Smooth muscle cell (in vitro differentiated cells): ENCODE results near the gene SEC14L5. TPM values are rescaled to one million over a fixed set of nuclear protein-coding genes. Genes with fewer than 3 reads are reported as not detected.

Experiments used
- DNase-seq: peaks from one replicate; lab custom pipeline; 2025; ENCODE audit not compliant: unreplicated experiment; lab: John Stamatoyannopoulos, UW
- H2AFZ ChIP-seq: fragments of 200-600 bp; sonication (generic); 2 replicates; pipeline ENCODE4 v1.6.0; 2016; ENCODE audit warnings: antibody characterized with exemption, low read depth, mild to moderate bottlenecking
- H3F3A ChIP-seq: fragments of 200-600 bp; sonication (generic); 2 replicates; pipeline ENCODE4 v1.6.0; 2017; ENCODE audit warnings: antibody characterized with exemption, low read depth
- H3K27ac ChIP-seq: fragments of 200-600 bp; sonication (generic); 2 replicates; pipeline ENCODE4 v1.5.1; 2016; ENCODE audit warnings: low read depth, mild to moderate bottlenecking
- H3K27me3 ChIP-seq: fragments of 200-600 bp; sonication (generic); 2 replicates; pipeline ENCODE4 v1.6.1; 2016; ENCODE audit warnings: low read depth, mild to moderate bottlenecking
- H3K36me3 ChIP-seq: fragments of 200-600 bp; sonication (generic); 2 replicates; pipeline ENCODE4 v1.5.1; 2016; ENCODE audit warnings: low read depth
- H3K4me1 ChIP-seq: fragments of 200-600 bp; sonication (generic); 2 replicates; pipeline ENCODE4 v1.5.1; 2016; ENCODE audit warnings: low read depth
- H3K4me2 ChIP-seq: fragments of 200-600 bp; sonication (generic); 2 replicates; pipeline ENCODE4 v1.6.0; 2016; ENCODE audit warnings: mild to moderate bottlenecking
- H3K4me3 ChIP-seq: fragments of 200-600 bp; sonication (generic); 2 replicates; pipeline ENCODE4 v1.5.1; 2016; ENCODE audit warnings: mild to moderate bottlenecking
- H3K79me2 ChIP-seq: fragments of 200-600 bp; sonication (generic); 2 replicates; pipeline ENCODE4 v1.6.0; 2016; ENCODE audit warnings: low read depth, mild to moderate bottlenecking
- H3K9ac ChIP-seq: fragments of 200-600 bp; sonication (generic); 2 replicates; pipeline ENCODE4 v1.6.0; 2016; ENCODE audit warnings: low read depth
- H3K9me3 ChIP-seq: fragments of 200-600 bp; sonication (generic); replicated peaks from 2 replicates; pipeline ENCODE4 v1.5.1; 2016; ENCODE audit warnings: low read depth
- H4K20me1 ChIP-seq: fragments of 200-600 bp; sonication (generic); 2 replicates; pipeline ENCODE4 v1.6.0; 2016; ENCODE audit warnings: low read depth
- CTCF ChIP-seq: fragments of 200-600 bp; sonication (generic); IDR thresholded peaks from 2 replicates; pipeline ENCODE4 v1.5.1; 2017; ENCODE audit warnings: borderline replicate concordance, mild to moderate bottlenecking, antibody characterized with exemption; ENCODE audit not compliant: insufficient read depth, poor library complexity, severe bottlenecking
- WGBS: methylation state at CpG from one replicate; pipeline ENCODE4 v1.1.7; 2016; ENCODE audit warnings: low lambda C conversion rate; 5-methylcytosine and 5-hydroxymethylcytosine counted together
- polyA plus RNA-seq: library from polyadenylated mRNA; unstranded; fragments of >200 nt; fragmentation: Nextera tagmentation; extraction: Ambion mirVana; gene quantifications from 2 replicates; pipeline ENCODE4 v1.2.1, GENCODE V29; 2016
- total RNA-seq: library from RNA; depleted of rRNA; stranded (reverse); fragments of >200 nt; gene quantifications from 2 replicates; pipeline ENCODE4 v1.2.3, GENCODE V29; 2014

The SEC14L5 gene
- total and polyA plus RNA-seq, 2 experiments from 2014 or later: not detected

GRCh38 chr16:4923853-4924252 is 34.3 kb upstream of the SEC14L5 start:
- Histone ChIP-seq H3K36me3 (no peaks in the 10 kb centered on the region), H3F3A (no peaks in the 10 kb centered on the region), H3K9ac (no peak overlapping the region), H3K27ac (no peak overlapping the region), H3K4me2 (no peak overlapping the region), H3K4me1 (no peaks in the 10 kb centered on the region), H3K4me3 (no peak overlapping the region), H3K79me2 (no peaks in the 10 kb centered on the region), H3K27me3 (no peaks in the 10 kb centered on the region), H4K20me1 (no peaks in the 10 kb centered on the region), H2AFZ (no peak overlapping the region), H3K9me3 (peaks cover 7% of the 10 kb centered on the region)
- WGBS: 91% methylated on average over 6 of the region's 6 CpGs
- DNase-seq: no peak
- TF ChIP-seq CTCF: no peak

- WGBS: 59% methylated on average over 12 of the region's 12 CpGs
- no peak overlapping the region for H3K4me3 ChIP-seq
- H3K27ac ChIP-seq: no peak overlapping the region
- H3K4me2 ChIP-seq: no peak overlapping the region
- H2AFZ ChIP-seq: no peak overlapping the region
- no peak for DNase-seq
- H3F3A ChIP-seq: no peaks in the 10 kb centered on the region
- no peak for TF ChIP-seq CTCF
- H3K79me2 ChIP-seq: no peaks in the 10 kb centered on the region
- no peaks in the 10 kb centered on the region for H4K20me1 ChIP-seq
- H3K9me3 ChIP-seq: peaks cover 7% of the 10 kb centered on the region
- no peaks in the 10 kb centered on the region for H3K27me3 ChIP-seq
- no peak overlapping the region for H3K9ac ChIP-seq
- no peaks in the 10 kb centered on the region for H3K4me1 ChIP-seq
- H3K36me3 ChIP-seq: no peaks in the 10 kb centered on the region
Observed at GRCh38 chr16:4924593-4925292, 33.4 kb upstream of the SEC14L5 start.

GRCh38 chr16:4925293-4925607 is 32.9 kb upstream of the SEC14L5 start:
- H3K4me1 ChIP-seq: no peaks in the 10 kb centered on the region
- no peaks in the 10 kb centered on the region for H3K36me3 ChIP-seq
- no peak overlapping the region for H3K4me3 ChIP-seq
- H3K4me2 ChIP-seq: no peak overlapping the region
- H3K27ac ChIP-seq: no peak overlapping the region
- WGBS: 81% methylated on average over 5 of the region's 5 CpGs
- H3F3A ChIP-seq: no peaks in the 10 kb centered on the region
- peaks cover 7% of the 10 kb centered on the region for H3K9me3 ChIP-seq
- no peaks in the 10 kb centered on the region for H3K27me3 ChIP-seq
- no peak for TF ChIP-seq CTCF
- no peaks in the 10 kb centered on the region for H4K20me1 ChIP-seq
- no peak overlapping the region for H2AFZ ChIP-seq
- H3K79me2 ChIP-seq: no peaks in the 10 kb centered on the region
- DNase-seq: no peak
- H3K9ac ChIP-seq: no peak overlapping the region

GRCh38 chr16:4925791-4926190 is 32.3 kb upstream of the SEC14L5 start:
- TF ChIP-seq CTCF: no peak
- Histone ChIP-seq H3K36me3 (no peaks in the 10 kb centered on the region), H3K27me3 (no peaks in the 10 kb centered on the region), H3K9ac (no peak overlapping the region), H3F3A (no peaks in the 10 kb centered on the region), H2AFZ (no peak overlapping the region), H3K4me3 (no peak overlapping the region), H3K27ac (no peak overlapping the region), H3K4me1 (no peaks in the 10 kb centered on the region), H3K4me2 (no peak overlapping the region), H3K79me2 (no peaks in the 10 kb centered on the region), H3K9me3 (peaks cover 7% of the 10 kb centered on the region), H4K20me1 (no peaks in the 10 kb centered on the region)
- no peak for DNase-seq
- WGBS: 75% methylated on average over 5 of the region's 5 CpGs
